T-cell (primary cell): ENCODE data around the gene SLC41A3. TPM values are rescaled to one million over a fixed set of nuclear protein-coding genes. Genes with fewer than 3 reads are reported as not detected.

Source experiments
- ATAC-seq, 4 experiments: fragments of 200-7000 bp in 3 of 4; fragments of 150-1000 bp in 1 of 4; cut with Tn5 transposase; replicated peaks in 1 of 4; 1 replicate in 3 of 4; 2 replicates in 1 of 4; pipeline ENCODE4 v1.10.0; 2021; ENCODE audit warnings: moderate library complexity in 3 of 4, mild to moderate bottlenecking in 2 of 4, moderate number of reproducible peaks in 1 of 4
- CTCF ChIA-PET, 2 donors: fragments of 300-600 bp; sonication (Branson Sonifier 250); formaldehyde crosslinking; loops; one replicate each; lab custom pipeline; 2022; ENCODE audit warnings: antibody characterized with exemption in 2 of 2; lab: Charles Lee
- POLR2A ChIA-PET, 2 donors: fragments of 300-600 bp; sonication (Branson Sonifier 250); formaldehyde crosslinking; loops; one replicate each; lab custom pipeline; 2022; ENCODE audit warnings: antibody characterized with exemption in 2 of 2; lab: Charles Lee
- DNase-seq, 35 experiments: peaks; one replicate each; pipeline versions ENCODE4 v3.0.0 to v3.0.0-alpha.2; 2013 to 2023
- H3K27ac ChIP-seq: one replicate; pipeline ENCODE4 v1.5.1; 2013; ENCODE audit warnings: low read length
- H3K27me3 ChIP-seq, 2 experiments: replicated peaks in 1 of 2; 1 replicate in 1 of 2; 2 replicates in 1 of 2; pipeline versions ENCODE4 v1.6.1 to v1.7.0; 2013; ENCODE audit warnings: low read length in 1 of 2, mixed read lengths in 1 of 2; ENCODE audit not compliant: control insufficient read depth in 2 of 2, insufficient read depth in 2 of 2; ENCODE audit errors: extremely low read depth in 1 of 2
- H3K36me3 ChIP-seq, 2 donors: 1 replicate in 1 of 2; 2 replicates in 1 of 2; pipeline versions ENCODE4 v1.6.1 to v1.7.0; 2013; ENCODE audit warnings: low read length in 1 of 2; ENCODE audit not compliant: control insufficient read depth in 2 of 2, insufficient read depth in 1 of 2; ENCODE audit errors: extremely low read depth in 1 of 2
- H3K4me1 ChIP-seq, 2 experiments: 1 replicate in 1 of 2; 2 replicates in 1 of 2; pipeline versions ENCODE4 v1.6.1 to v1.7.0; 2013; ENCODE audit warnings: low read length in 2 of 2, mixed read lengths in 1 of 2; ENCODE audit not compliant: insufficient read depth in 2 of 2, control insufficient read depth in 1 of 2; ENCODE audit errors: extremely low read depth in 1 of 2
- H3K4me3 ChIP-seq, 2 donors: 1 replicate in 1 of 2; 2 replicates in 1 of 2; pipeline versions ENCODE4 v1.5.1 to v1.7.0; 2013; ENCODE audit warnings: mild to moderate bottlenecking in 2 of 2, low read length in 1 of 2, moderate library complexity in 1 of 2; ENCODE audit not compliant: control insufficient read depth in 1 of 2; ENCODE audit errors: extremely low read depth in 1 of 2
- H3K9me3 ChIP-seq: 2 replicates; pipeline ENCODE4 v1.7.0; 2013
- H3K27ac Mint-ChIP-seq, 2 donors: one replicate each; pipeline ENCODE4 v1.8.0; 2020 to 2021; ENCODE audit warnings: mild to moderate bottlenecking in 2 of 2, mixed read lengths in 2 of 2
- H3K27me3 Mint-ChIP-seq, 2 donors: one replicate each; pipeline ENCODE4 v1.8.0; 2021 to 2022; ENCODE audit warnings: mixed read lengths in 2 of 2
- H3K36me3 Mint-ChIP-seq: one replicate; pipeline ENCODE4 v1.8.0; 2021; ENCODE audit warnings: mixed read lengths
- H3K4me1 Mint-ChIP-seq, 3 donors: one replicate each; pipeline ENCODE4 v1.8.0; 2020 to 2022; ENCODE audit warnings: mixed read lengths in 3 of 3, mild to moderate bottlenecking in 1 of 3
- H3K4me3 Mint-ChIP-seq, 3 donors: one replicate each; pipeline ENCODE4 v1.8.0; 2020 to 2022; ENCODE audit warnings: mild to moderate bottlenecking in 3 of 3, mixed read lengths in 3 of 3, moderate library complexity in 3 of 3
- H3K9me3 Mint-ChIP-seq, 3 donors: one replicate each; pipeline ENCODE4 v1.8.0; 2020 to 2022; ENCODE audit warnings: mixed read lengths in 3 of 3
- whole genome bisulfite sequencing: methylation state at CpG from one replicate; pipeline ENCODE4 v1.1.5; 2013; ENCODE audit warnings: missing lambda C conversion rate; ENCODE audit not compliant: insufficient coverage; 5-methylcytosine and 5-hydroxymethylcytosine counted together
- total RNA-seq, 35 experiments: library from RNA in 6 of 35; stranded (reverse) in 6 of 35; fragments of 120-200 nt in 1 of 35; gene quantifications; one replicate each; pipeline versions ENCODE4 v1.2.1 to v1.2.4 and lab custom pipeline; 2013 to 2026

The SLC41A3 gene
- total RNA-seq, 5 donors from 2014 or later (not counting 1 experiment from before 2014, with no cell fraction given): 24.8 to 38.6 (median 34.5) TPM

GRCh38 chr3:126121074-126121473 lies 37.1 kb upstream of the SLC41A3 start:
- H3K4me3 ChIP-seq: no peak overlapping the region
- H3K27me3 Mint-ChIP-seq: peaks cover 10 to 11% of the 10 kb centered on the region in 2 donors
- H3K4me1 ChIP-seq: no peaks in the 10 kb centered on the region
- no peaks in the 10 kb centered on the region for H3K9me3 Mint-ChIP-seq
- no peaks in the 10 kb centered on the region for H3K36me3 Mint-ChIP-seq
- POLR2A ChIA-PET: no interaction called here
- ATAC-seq (no peak), DNase-seq (no peak)
- H3K27ac Mint-ChIP-seq: no peak overlapping the region
- no peak overlapping the region for H3K4me3 Mint-ChIP-seq
- no peak overlapping the region for H3K27ac ChIP-seq
- H3K36me3 ChIP-seq: no peaks in the 10 kb centered on the region
- WGBS: 90% methylated on average over 5 of the region's 9 CpGs
- no peaks in the 10 kb centered on the region for H3K9me3 ChIP-seq
- no peaks in the 10 kb centered on the region for H3K4me1 Mint-ChIP-seq
- peaks cover 0 to 9% of the 10 kb centered on the region in 2 experiments for H3K27me3 ChIP-seq
- CTCF ChIA-PET: no interaction called here

GRCh38 chr3:126119976-126120375 lies 36.1 kb upstream of the SLC41A3 start:
- no peak overlapping the region for H3K4me3 Mint-ChIP-seq
- H3K36me3 Mint-ChIP-seq: no peaks in the 10 kb centered on the region
- no peak overlapping the region for H3K27ac ChIP-seq
- H3K4me1 Mint-ChIP-seq: no peaks in the 10 kb centered on the region
- no peak overlapping the region for H3K4me3 ChIP-seq
- H3K27ac Mint-ChIP-seq: no peak overlapping the region
- no peak for ATAC-seq
- peaks cover 9 to 10% of the 10 kb centered on the region in 2 donors for H3K27me3 Mint-ChIP-seq
- POLR2A ChIA-PET: no interaction called here
- H3K36me3 ChIP-seq: no peaks in the 10 kb centered on the region
- peaks cover 0 to 6% of the 10 kb centered on the region in 2 experiments for H3K27me3 ChIP-seq
- H3K9me3 ChIP-seq: no peaks in the 10 kb centered on the region
- whole genome bisulfite sequencing: no CpG with 5 or more reads among the region's 8 CpGs
- CTCF ChIA-PET: no interaction called here
- no peaks in the 10 kb centered on the region for H3K9me3 Mint-ChIP-seq
- H3K4me1 ChIP-seq: no peaks in the 10 kb centered on the region
- DNase-seq: no peak

GRCh38 chr3:126119008-126119675 lies 35.2 kb upstream of the SLC41A3 start:
- ChIA-PET POLR2A (no interaction called here), CTCF (no interaction called here)
- ATAC-seq (no peak), DNase-seq (peak in 1 of 35 experiments; percentile 1)
- no peak overlapping the region for H3K27ac Mint-ChIP-seq
- Histone ChIP-seq H3K4me1 (no peaks in the 10 kb centered on the region), H3K4me3 (no peak overlapping the region), H3K9me3 (no peaks in the 10 kb centered on the region), H3K27me3 (peaks cover 0 to 1% of the 10 kb centered on the region in 2 experiments), H3K36me3 (no peaks in the 10 kb centered on the region), H3K27ac (no peak overlapping the region)
- H3K4me1 Mint-ChIP-seq: no peaks in the 10 kb centered on the region
- 73% methylated on average over 7 of the region's 7 CpGs for WGBS
- no peak overlapping the region for H3K4me3 Mint-ChIP-seq
- no peaks in the 10 kb centered on the region for H3K36me3 Mint-ChIP-seq
- no peaks in the 10 kb centered on the region for H3K9me3 Mint-ChIP-seq
- peaks cover 9 to 10% of the 10 kb centered on the region in 2 donors for H3K27me3 Mint-ChIP-seq

GRCh38 chr3:126118591-126118990 lies 34.7 kb upstream of the SLC41A3 start:
- ChIA-PET CTCF (no interaction called here), POLR2A (no interaction called here)
- H3K27me3 ChIP-seq: no peaks in the 10 kb centered on the region
- H3K4me3 ChIP-seq: no peak overlapping the region
- DNase-seq (peak in 1 of 35 experiments; percentile 19), ATAC-seq (no peak)
- no peaks in the 10 kb centered on the region for H3K4me1 ChIP-seq
- Mint-ChIP-seq H3K4me1 (no peaks in the 10 kb centered on the region), H3K27ac (no peak overlapping the region), H3K9me3 (no peaks in the 10 kb centered on the region), H3K27me3 (peaks cover 9 to 10% of the 10 kb centered on the region in 2 donors), H3K4me3 (no peak overlapping the region), H3K36me3 (no peaks in the 10 kb centered on the region)
- 81% methylated on average over 10 of the region's 11 CpGs for WGBS
- no peaks in the 10 kb centered on the region for H3K9me3 ChIP-seq
- no peak overlapping the region for H3K27ac ChIP-seq
- no peaks in the 10 kb centered on the region for H3K36me3 ChIP-seq

- peak in 2 of 35 experiments; percentile 0 to 18 for DNase-seq
Measured at GRCh38 chr3:126117786-126118185, 33.9 kb upstream of the SLC41A3 start.

GRCh38 chr3:126117212-126117611 lies 33.3 kb upstream of the SLC41A3 start:
- no peaks in the 10 kb centered on the region for H3K9me3 Mint-ChIP-seq
- 100% methylated on average over 1 of the region's 3 CpGs for WGBS
- POLR2A ChIA-PET: no interaction called here
- H3K4me3 ChIP-seq: no peak overlapping the region
- H3K36me3 ChIP-seq: no peaks in the 10 kb centered on the region
- no peaks in the 10 kb centered on the region for H3K4me1 ChIP-seq
- H3K9me3 ChIP-seq: no peaks in the 10 kb centered on the region
- no peaks in the 10 kb centered on the region for H3K27me3 ChIP-seq
- no peaks in the 10 kb centered on the region for H3K36me3 Mint-ChIP-seq
- no peaks in the 10 kb centered on the region for H3K4me1 Mint-ChIP-seq
- no peak for ATAC-seq
- no peak overlapping the region for H3K27ac ChIP-seq
- no peak overlapping the region for H3K27ac Mint-ChIP-seq
- peak in 1 of 35 experiments; percentile 0 for DNase-seq
- CTCF ChIA-PET: no interaction called here
- no peak overlapping the region for H3K4me3 Mint-ChIP-seq
- H3K27me3 Mint-ChIP-seq: peaks cover 9 to 10% of the 10 kb centered on the region in 2 donors

More at GRCh38 chr3:126117786-126118185, 33.9 kb upstream of the SLC41A3 start:
- Mint-ChIP-seq H3K27me3 (peaks cover 9 to 10% of the 10 kb centered on the region in 2 donors), H3K4me1 (no peaks in the 10 kb centered on the region), H3K9me3 (no peaks in the 10 kb centered on the region), H3K4me3 (no peak overlapping the region), H3K36me3 (no peaks in the 10 kb centered on the region), H3K27ac (no peak overlapping the region)
- H3K27ac ChIP-seq: no peak overlapping the region
- no peaks in the 10 kb centered on the region for H3K27me3 ChIP-seq
- H3K9me3 ChIP-seq: no peaks in the 10 kb centered on the region
- no peak for ATAC-seq
- no peaks in the 10 kb centered on the region for H3K4me1 ChIP-seq
- H3K36me3 ChIP-seq: no peaks in the 10 kb centered on the region
- H3K4me3 ChIP-seq: no peak overlapping the region
- WGBS: 82% methylated on average over 8 of the region's 9 CpGs
- ChIA-PET POLR2A (no interaction called here), CTCF (no interaction called here)
